Measurements from ENCODE around the gene APRT.

DNA sequence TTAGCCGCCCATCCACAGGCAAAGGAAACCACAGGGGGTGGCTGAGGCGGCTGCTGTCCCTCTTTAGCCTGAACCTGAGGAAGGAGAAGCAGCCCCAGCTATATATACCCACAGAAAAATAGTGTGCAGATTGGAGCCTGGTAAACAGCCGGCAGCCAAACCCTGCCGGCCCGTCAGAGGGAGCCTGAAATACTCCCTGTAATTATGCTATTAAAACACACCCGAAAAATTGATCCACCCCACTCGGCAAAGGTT lies 33.5 kb downstream of the APRT start:
- no peak for TF ChIP-seq CTCF (IDR thresholded peaks at IDR 0.05; ENCODE audit: borderline replicate concordance, extremely low read depth, low read length, poor library complexity, severe bottlenecking)
- TF ChIP-seq EZH2 (IDR thresholded peaks at IDR 0.05; ENCODE audit: borderline replicate concordance, low read depth, low read length, severe bottlenecking) = no peak
